ENCODE data around the gene ABCB10.
"Not testable (repeated sequence)": the region's sequence is repeated elsewhere in the genome, so short reads cannot be mapped to it uniquely, and the experiment has no call there.

Gene ABCB10

DNA sequence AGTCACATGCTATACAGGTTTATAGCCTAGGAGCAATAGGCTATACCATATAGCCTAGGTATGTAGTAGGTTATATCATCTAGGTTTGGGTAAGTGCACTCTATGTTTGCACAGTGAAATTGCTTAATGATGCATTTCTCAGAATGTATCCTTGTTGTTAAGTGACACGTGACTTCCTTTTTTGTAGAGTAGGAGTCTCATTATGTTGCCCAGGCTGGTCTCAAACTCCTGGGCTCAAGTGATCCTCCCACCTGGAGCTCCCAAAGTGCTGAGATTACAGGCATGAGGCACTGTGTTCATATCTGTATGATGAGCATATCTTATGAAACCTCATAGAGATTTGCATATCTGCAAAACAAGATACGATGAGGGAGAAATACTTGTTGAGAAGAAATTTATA, 13.8 kb upstream of the ABCB10 start:
- DNase-seq (ENCODE audit: low read depth): no peak

DNA sequence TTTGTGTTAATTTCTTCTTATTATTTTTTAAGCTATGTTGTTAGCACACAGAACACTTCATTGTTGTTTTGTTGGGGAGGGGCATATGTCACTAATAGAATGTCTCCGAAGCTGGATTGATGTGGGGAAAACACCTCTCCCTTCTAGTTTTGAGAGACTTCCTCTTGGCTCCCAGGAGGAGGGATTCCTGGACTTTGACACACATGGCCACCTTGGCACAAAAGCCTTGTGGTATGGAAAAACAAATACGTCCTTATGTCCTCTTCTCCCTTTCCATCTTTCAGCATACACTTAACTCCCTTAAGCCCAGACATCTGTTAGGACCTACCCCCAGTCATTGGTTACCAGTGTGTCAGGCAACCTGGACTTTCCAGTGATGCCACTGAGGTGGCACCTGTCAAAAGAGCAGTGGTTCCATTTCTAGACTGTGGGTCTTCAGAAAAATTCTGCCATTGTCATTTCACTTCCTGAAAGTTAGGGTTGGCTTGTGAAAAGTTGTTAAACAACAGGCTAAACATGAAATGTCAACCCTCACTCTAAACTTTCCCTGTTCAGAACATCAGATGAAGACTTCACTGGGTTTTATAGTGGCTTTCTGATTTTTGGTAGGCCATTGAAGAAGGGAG, 12.5 kb upstream of the ABCB10 start:
- DNase-seq (ENCODE audit: low read depth): no peak

DNA sequence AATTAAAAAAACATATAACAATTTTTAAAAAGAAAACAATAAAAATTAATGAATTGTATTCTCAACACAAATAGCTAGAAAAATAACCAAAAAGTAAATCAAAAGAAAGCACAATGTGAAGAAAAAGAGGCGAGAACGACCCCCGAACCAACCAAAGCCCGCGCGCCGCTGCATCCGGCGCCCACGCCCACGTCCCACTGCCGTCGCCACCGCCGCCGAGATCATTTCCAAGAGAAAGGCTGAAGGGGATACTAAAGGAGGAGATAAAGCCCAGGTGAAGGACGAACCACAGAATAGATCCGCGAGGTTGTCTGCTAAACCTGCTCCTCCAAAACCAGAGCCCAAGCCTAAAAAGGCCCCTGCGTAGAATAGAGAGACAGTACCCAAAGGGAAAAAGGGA, 11.8 kb upstream of the ABCB10 start:
- no peak for DNase-seq (ENCODE audit: low read depth)

DNA sequence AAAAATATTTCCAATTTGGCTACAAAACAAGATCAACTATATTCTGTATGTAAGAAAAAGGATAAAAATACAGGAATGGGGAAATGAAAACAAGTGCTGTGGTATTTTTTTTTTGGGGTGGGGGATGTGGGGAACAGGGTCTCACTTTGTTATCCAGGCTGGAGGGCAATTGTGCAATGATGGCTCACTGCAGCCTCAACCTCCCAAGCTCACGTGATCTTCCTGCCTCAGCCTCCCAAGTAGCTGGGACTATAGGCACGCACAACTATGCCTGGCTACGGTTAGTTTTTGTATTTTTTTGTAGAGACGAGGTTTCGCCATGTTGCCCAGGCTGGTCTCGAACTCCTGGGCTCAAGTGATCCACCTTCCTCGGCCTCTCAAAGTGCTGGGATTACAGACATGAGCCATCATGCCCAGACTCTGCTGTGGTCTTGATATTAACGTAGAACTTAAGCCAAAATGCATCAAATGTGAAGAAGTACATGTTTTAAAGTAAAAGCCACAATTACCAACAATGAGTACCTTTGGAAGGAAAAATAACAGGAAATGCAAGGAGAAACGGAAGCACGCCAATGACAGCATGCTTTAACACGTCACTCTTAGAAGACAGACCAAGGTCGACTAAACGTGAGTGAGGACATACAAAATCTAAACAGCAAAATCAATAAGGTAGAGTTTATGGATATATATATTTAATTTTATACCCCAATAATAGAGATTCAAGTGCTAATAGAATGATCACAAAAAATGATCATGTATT, 8.8 kb upstream of the ABCB10 start:
- DNase-seq (ENCODE audit: low read depth): no peak

DNA sequence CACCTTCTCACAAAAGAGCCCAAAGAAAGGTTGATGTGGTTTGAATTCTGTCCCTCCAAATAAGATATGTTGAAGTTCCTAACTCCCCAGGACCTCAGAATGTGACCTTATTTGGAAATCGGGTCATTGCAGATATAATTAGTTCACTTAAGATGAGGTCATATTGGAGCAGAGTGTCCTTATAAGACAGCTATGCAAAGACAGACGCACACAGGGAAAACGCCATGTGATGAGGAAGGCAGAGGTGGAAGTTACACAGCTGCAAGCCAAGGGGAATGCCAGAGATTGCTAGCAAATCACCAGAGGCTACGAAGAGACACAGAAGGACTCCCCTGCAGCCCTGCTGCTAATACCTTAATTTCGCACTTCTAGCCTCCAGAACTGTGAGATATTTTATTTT, 5.2 kb upstream of the ABCB10 start:
- DNase-seq (ENCODE audit: low read depth): no peak

DNA sequence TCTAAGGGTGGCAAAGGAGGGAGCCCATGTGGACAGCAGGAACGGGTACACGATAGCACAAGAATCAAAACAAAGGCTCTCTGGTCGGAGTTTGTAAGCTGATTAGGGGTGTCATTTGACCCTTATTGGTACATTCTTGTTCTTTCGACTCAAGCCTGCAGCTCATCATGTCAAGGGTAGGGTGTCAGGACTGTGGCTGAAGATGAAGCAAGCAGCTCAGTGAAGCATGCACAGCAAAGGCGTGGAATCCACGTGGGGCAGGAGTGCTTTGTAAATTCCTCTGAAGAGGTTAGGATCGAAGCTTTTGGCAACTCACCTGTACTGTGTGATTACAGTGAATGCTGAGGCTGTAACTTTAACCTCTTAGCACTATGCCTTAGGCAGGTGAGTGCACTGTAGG, 4.7 kb upstream of the ABCB10 start:
- no peak for DNase-seq (ENCODE audit: low read depth)

DNA sequence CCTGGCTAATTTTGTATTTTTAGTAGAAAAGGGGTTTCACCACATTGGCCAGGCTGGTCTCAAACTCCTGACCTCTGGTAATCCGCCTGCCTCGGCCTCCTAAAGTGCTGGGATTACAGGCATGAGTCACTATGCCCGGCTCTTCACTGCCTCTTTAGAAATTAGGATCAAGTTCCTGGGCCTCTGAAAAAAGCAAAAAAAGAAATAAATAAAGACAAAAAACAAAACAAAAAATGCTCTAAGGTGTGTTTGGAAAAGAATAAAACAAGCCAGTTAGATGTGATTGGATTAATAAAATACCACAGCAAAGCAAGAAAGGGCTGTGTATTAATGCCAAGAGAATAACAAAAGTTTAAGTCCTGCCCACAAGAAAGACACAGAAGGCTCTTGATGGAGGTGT, 4.2 kb upstream of the ABCB10 start:
- no peak for DNase-seq (ENCODE audit: low read depth)

DNA sequence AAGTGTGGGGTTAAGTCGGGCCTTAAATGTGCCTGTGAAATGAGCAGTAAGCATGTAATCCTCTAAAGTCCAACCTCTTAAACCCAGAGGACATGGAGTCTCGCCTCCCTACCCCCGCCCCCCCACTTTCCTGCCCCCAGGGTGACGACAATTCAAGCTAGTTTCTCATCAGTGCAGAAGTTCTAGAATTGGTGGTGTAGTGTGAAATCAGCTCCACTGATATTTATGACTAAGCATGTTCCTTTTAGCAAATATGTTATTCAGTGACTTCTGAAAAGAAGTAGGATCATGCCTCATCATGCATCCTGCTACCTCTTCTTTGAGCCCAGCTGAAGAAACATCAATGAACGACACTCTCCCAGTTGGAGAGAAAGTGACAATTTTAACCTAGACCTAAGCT, 2.6 kb upstream of the ABCB10 start:
- DNase-seq (ENCODE audit: low read depth): no peak

DNA sequence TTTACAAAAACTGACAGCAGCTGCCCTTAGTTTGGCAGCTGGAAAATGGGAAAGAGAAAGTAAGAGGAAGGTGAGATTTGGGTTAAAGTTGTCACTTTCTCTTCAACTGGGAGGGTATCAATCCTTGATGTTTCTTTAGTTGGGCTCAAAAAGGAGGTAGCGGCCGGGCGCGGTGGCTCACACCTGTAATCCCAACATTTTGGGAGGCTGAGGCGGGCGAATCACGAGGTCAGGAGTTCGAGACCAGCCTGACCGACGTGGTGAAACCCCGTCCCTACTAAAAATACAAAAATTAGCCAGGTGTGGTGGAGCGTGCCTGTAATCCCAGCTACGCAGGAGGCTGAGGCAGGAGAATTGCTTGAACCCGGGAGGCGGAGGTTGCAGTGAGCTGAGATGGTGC, 1.6 kb upstream of the ABCB10 start:
- DNase-seq (ENCODE audit: low read depth): not testable (repeated sequence)

DNA sequence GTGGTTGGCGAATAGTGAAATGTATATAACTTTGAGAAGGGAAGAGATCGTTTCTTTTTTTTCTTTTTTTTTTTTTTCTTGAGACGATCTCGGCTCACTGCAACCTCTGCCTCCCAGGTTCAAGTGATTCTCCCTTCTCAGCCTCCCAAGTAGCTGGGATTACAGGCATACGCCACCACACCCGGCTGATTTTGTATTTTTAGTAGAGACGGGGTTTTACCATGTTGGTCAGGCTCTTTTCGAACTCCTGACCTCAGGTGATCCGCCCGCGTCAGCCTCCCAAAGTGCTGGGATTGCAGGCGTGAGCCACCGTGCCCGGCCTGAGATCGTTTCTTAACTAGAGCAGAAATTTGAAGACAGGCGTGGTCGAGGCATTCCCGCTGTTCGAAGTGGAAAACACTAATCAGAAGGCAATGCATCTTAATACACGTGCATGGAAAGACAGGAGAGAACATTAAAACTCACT, 862 bp upstream of the ABCB10 start:
- DNase-seq (ENCODE audit: low read depth): not testable (repeated sequence)

DNA sequence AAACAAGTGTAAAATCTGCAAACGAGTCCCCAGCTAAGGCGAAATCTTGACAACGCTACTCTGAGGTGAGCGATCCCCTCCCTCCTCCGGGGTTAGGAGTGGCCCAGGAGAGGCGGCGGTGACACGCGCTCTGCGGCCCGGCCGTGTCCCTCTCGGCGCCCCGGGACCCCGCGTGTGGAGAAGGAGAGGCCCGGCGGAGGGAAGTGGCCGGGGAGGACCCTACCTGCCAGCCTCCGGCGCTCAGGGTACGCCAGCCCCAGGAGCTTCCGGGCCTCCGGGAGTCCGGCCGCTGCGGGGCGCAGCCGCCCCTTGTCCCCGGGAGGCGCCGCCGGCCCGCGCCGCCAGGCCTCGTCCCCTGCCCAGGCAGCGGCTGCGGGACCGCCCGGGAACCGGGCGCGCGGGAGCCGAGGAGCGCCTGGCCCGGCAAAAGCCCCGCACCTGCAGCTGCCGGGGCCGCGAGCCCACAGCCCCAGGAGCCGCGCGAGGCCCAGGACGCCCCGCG, 543 bp downstream of the ABCB10 start:
- peak; percentile 16 for DNase-seq (ENCODE audit: low read depth)

DNA sequence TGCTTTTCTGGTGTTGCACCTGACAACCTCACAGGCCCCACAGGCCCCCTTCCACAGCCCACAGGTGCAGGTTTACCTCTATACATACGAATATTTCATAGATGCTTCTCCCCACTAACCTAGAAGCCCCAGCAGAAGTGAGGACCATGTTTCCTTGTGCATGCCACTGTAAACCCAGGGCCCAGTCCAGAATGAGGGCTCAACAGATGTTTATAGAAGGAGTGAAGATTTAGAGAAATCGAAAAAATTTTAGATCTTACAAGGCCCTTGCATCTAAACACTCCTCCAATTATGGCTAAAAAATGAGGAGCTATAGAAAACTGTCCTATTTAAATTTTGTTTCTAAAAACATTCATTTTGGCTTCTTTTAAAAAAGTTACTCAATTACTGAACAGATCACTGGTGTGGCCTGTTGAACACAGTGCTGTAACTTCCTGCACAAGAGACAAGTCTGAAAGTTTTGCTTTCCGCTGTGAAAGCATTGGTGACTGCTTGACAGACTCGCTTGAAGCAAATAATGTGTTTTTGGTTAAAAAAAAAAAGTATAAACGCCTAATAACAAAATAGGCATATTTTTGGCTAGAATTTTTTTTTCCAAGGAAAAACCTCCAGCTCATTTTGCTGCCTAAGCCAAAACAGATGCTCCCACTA, 1.2 kb downstream of the ABCB10 start:
- DNase-seq (ENCODE audit: low read depth): no peak

DNA sequence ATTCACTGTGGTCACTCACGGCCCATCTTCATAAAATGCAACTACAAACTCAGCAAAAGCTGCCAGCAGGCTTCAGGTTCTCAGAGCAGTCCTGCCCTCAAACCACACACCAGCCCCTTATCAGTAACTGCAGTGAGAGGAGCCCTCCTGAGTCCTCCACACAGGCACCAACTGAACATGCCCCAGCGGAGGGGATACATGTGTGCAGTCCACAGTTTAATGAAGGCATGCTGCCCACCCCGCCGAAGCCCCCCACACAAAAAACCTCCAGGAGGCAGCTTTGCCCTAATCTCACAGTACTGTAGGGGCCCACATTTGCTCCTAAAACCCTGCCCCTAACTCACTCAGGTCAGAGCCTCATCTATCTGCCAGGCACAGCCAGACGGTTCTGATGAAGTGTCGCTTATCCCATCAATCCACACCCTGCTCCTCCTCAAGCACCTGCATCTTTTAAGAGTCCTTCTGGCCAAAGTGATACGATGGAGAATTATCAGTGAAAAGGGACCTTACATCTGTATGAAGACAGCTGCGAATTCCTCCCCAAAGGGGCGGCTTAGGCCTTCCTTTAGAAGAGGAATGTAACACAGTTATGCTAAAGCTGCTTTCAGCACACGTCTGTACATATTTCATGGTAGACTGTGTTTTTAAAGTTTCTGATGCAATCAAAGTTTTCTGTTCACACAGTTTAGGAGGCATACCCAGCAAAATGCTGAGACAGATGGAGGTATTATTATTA, 3.5 kb downstream of the ABCB10 start:
- no peak for DNase-seq (ENCODE audit: low read depth)

DNA sequence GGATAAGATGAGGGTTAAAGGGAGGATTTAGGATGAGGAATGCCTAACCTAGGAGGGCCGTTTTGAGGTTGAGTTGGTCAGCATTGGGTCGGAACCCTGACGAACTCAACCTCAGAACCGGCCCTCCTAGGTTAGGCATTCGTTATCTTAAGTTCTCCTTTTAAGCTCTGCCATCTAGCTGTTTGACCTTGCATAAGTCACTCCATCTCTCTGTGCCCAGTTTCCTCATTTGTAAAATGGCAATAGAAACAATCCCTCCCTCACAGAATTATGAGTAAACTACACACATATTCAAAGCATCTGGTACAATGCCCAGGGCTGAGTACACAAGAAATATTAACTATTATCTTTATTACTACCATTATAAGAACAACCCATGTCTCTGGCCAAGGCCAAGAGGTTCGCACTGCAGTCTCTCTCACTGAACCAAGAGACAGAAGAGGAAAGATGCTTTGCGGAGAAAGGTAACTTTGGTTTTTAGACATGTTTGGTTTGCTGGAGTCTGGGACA, 4.8 kb downstream of the ABCB10 start:
- DNase-seq (ENCODE audit: low read depth): no peak

DNA sequence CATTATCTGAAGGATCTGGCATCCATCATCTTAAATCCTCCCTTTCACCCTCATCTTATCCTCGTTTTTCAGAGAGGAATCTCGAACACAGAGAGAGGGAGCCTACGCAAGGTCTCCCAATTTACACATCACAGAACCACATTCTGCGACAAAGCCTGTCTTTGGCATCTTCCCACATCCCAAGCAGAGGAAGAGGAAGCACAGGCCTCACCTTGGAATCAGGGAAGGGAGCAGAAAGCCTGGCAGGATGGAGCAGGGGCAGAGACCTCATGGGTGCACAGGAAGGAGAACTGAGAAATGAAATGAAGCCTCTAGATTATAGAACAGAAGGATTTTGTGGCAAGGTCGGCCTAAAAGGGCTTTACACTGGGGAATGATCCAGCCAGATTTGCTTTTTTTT, 5.8 kb downstream of the ABCB10 start:
- DNase-seq (ENCODE audit: low read depth): no peak

DNA sequence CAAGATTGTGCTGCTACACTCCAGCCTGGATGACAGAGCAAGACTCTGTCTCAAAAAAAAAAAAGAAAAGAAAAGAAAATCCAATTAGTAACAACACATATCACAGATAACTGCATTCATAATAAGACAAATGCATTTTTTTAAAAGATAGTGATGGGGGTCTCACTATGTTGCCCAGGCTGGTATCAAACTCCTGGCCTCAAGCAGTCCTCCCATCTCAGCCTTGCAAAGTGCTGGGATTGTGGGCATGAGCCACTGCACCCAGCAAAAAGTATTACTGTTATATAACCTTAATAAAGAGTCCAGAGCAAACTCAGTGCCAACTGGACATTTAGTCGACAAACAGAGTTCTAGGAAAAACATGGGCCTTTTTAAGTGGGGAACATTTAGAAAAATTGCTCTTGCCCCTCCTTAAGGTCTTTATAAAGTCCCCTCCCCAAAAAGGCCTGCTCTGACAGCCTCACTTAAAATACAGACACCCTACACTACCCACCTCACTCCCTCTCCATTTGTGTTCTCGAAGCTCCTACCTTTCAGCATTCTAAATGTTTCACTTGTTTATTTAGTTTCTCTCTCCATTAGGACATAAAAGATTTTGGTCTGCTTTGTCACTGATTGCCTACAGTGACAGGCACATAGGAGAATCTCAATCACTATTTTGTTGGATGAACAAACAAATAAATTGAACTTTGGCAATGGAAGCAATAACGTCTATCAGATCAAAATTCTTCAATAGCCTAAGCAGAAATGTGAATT, 7.5 kb downstream of the ABCB10 start:
- DNase-seq (ENCODE audit: low read depth): no peak

DNA sequence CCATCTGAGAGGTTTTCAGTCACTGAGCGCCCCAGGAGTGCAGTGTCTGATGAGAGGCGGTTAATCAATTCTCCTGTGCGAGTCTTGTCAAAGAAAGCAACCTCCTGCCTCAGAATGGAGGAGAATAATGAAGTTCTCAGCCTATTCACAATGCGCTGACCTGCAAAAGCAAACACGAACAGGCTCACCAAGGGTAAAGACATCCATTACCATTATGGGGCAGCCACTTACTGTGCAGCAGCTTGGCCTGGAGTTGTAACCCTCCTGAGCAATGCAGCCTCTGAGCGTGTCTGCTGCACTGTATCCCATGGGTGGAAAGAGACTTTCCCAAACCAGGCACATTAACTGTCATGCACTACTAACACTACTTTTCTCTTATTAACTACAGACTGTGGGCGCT, 11.0 kb downstream of the ABCB10 start:
- no peak for DNase-seq (ENCODE audit: low read depth)

DNA sequence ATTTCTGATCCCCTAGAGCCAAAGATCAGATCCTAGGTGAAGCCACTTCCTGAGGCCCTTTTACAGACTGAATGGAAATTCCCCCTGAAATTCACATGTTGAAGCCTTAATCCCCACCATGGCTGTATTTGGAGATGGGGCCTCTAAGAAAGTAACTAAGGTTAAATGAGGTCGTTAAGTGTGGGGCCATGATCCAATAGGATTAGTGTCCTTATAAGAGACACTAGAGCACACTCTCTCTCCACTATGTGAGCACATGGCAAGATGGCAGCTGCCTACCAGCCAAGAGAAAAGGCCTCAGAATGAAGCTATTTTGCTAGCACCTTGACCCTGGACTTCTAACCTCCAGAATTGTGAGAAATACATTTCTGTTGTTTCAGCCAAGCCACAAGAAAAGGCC, 13.9 kb downstream of the ABCB10 start:
- no peak for DNase-seq (ENCODE audit: low read depth)

DNA sequence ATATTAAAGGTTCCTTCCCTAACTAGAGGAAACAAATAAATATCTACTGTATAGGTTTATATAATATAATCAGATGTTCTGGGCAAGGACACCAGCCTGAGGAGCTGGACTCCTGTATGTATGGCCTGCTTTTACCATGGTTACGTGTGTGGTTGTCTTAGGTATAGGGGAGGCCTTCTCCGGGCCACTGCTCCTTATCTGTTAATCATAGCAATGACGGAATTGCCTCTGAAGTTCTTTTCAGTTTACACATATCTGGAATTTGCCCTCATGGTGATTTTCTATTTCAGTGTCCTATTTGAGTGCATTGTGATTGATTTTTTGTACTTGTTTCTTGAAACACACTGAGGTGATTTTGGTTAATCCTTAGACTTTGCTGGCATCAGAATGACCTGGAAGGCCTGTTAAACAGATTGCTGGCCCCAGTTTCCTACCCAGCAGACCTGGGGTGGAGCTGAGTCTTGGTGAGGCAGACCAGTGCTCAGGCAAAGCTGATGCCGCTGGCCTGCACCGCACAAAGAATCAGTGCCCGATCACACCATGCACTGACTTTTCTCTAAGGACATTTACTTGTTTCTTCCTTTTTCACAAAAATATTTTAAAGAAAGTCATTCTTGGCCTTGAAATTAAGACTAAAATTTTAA, 18.5 kb downstream of the ABCB10 start:
- no peak for DNase-seq (ENCODE audit: low read depth)

DNA sequence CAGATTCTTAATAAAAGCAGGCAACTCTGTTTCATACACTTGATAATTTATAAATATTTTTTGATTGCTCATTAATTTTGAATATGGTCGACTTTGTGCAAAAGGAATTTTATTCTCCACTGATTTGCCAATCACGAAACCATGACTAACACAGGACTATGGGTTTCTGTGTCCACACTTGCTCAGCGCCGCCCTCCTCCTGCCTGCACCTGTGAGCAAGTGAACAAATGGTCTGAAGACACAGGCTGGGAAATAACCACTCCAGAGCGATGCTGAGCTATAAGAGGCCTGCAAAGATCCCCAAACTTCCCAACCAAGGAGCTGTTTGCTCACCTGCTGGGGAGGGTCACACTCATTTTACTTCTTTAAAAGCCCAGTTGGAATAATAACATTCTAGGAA, 19.6 kb downstream of the ABCB10 start:
- DNase-seq (ENCODE audit: low read depth): no peak

DNA sequence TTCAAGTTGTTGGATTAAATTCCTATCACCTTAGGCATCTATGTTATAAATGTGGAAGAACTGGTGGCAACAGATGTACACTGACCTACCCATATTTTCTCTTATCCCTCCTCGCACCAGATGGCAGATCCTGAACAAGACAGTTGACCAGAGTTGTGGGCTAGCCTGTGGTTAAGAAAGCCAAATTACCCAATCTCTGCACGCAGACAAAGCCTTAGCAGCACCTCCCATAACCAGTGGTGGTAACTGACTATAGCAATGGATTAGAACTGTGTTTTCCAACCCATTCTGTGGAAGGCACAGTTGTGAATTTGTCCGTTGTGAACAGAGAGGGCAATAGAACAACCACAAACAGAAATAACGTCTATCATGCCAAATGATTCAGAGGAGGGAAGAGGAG, 20.6 kb downstream of the ABCB10 start:
- no peak for DNase-seq (ENCODE audit: low read depth)
